Stimulated activated CD8-positive, alpha-beta memory T cell treated with anti-CD3 and anti-CD28 coated beads, Interleukin-12 subunit alpha, Interleukin-12 subunit beta, amount 100 ng/mL, for 4 hours (primary cell): ENCODE results near the gene TAF5.
"Not testable (repeated sequence)": the region's sequence is repeated elsewhere in the genome, so short reads cannot be mapped to it uniquely, and the experiment has no call there.

Experiments
- DNase-seq: peaks from one replicate; pipeline ENCODE4 v3.0.0-alpha.2; 2020; ENCODE audit warnings: low read depth

The TAF5 gene

DNA sequence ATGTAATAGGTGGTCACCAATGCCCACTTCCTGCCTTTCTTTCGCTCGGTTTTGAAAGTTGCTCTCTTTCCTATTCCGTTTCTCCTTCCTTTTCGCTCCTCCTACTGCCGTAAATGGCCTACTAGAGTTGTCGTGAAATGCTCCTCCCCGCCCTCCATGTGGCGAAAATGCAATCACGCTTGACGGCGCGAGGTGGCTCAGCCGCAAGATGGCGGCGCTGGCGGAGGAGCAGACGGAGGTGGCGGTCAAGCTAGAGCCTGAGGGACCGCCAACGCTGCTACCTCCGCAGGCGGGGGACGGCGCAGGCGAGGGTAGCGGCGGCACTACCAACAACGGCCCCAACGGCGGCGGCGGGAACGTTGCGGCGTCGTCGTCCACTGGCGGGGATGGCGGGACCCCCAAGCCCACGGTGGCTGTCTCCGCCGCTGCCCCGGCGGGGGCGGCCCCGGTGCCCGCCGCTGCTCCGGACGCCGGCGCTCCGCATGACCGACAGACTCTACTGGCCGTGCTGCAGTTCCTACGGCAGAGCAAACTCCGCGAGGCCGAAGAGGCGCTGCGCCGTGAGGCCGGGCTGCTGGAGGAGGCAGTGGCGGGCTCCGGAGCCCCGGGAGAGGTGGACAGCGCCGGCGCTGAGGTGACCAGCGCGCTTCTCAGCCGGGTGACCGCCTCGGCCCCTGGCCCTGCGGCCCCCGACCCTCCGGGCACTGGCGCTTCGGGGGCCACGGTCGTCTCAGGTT, at the start of gene TAF5:
Gene TAF5, plus strand, starts transcription at position 195 of the 737 bp plus-strand sequence. Its CDS starts 14 bp downstream, at position 209.
- peak; percentile 79 for DNase-seq

DNA sequence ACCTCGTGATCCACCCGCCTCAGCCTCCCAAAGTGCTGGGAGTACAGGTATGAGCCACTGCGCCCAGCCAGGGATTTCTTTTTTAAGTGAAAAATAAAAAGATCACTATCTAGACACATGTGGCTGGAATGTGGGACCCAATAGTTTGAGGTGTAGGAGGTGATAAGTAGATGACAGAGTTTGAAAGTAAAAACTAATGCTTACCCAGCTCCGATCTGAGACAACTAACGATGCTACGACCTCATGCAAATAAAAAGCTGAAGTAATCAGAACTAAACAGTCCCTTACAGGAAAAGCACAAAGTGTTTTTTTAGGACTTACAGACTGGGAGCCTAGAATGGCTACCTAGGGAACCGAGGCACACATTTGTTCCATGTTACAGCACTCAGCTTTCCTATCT, 39.9 kb upstream of the TAF5 start:
- DNase-seq: no peak

DNA sequence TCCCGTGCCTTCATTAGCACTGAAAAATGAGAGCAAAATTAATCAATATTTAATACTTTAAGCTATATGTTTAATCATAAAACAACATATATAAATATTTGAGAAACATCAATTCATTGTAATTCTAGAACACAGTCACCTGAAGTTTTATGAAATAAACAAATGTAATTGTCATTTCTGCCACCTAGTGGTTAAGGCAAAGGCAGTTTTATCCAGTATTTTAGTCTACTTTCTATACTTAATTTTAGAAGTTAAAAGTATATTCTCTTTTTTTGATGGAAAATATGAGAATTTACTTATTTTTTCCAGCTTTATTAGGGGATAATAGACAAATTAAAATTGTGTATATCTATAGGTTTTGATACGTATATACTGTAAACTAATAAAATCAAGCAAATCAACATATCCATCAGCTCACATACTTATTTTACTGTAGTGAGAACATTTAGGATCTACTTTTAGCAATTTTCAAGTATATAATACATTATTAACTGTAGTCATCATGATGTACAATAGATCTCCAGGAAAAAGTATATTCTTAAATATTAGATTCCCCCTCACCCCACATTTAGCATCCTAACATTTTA, 33.7 kb upstream of the TAF5 start:
- no peak for DNase-seq

- no peak for DNase-seq
Observed at GRCh38 chr10:103334567-103334966, 33.2 kb upstream of the TAF5 start.

DNA sequence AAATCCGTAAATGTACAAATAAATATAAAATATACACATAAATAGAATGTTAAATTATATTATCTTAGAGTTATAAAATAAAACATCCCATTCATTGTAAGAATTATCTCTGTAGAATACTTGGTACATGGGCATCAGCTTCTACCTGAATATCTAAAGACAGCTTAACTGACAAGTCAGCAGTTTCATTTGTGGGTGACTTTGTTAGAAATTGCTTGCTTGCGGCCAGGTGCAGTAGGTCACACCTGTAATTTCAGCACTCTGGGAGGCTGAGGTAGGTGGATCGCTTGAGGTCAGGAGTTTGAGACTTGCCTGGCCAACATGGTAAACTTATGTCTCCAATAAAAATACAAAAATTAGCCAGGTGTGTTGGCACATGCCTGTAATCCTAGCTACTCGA, 31.4 kb upstream of the TAF5 start:
- DNase-seq: no peak

DNA sequence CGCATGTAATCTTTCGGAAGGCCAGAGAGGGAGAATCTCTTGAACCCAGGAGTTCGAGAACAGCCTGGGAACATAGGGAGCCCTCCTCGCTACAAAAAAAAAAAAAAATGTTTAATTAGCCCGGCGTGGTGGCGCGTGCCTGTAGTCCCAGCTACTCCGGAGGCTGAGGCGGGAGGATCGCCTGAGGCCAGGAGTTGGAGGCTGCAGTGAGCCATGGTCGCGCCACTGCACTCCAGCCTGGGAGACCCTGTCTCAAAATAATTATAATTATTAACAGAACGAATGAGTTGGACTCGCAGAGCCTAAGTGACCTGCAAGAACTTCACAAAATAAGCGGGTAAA, 17.6 kb upstream of the TAF5 start:
- DNase-seq: no peak

- peak; percentile 62 for DNase-seq
Observed at GRCh38 chr10:103350517-103351260, 17.1 kb upstream of the TAF5 start, which contains the start of gene PCGF6. Gene PCGF6, minus strand, starts transcription at chr10:103351140. Its CDS starts 74 bp downstream, at chr10:103351066.

DNA sequence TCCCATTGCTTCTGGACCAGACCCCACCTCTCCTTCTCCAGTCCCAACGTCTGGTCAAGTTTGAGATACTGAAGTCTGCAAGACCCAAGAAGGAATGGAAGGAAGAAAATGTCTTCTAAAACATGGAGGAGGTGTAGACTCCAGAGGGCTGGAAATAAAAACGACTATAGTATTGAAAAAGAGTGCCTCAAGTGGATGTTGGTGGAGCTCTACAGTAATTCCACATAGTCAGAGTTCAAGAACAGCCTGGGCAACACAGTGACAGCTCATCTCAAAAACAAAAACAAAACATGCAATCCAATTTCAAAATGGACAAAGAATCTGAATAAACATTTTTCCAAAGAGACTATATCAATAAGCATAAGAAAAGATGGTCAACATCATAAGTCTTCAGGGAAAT, 14.5 kb upstream of the TAF5 start:
- DNase-seq: no peak

- DNase-seq: not testable (repeated sequence)
Observed at GRCh38 chr10:103354567-103354966, 13.2 kb upstream of the TAF5 start.

- no peak for DNase-seq
Observed at GRCh38 chr10:103355906-103356599, 11.7 kb upstream of the TAF5 start.

DNA sequence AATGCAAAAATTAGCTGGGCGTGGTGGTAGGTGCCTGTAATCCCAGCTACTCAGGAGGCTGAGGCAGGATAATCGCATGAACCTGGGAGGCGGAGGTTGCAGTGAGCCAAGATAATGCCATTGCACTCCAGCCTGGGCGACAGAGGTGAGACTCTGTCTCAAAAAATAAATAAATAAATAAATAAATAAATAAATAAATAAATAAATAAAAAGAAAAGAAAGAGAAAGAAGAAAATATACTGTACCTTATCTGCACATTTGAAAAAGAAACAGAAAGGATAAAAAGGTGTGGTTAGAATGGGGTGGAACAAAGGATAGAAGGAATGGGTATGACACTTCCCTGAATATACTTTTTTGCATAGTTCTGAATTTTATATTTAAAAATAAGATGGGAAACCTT, 8.3 kb upstream of the TAF5 start:
- DNase-seq: not testable (repeated sequence)

DNA sequence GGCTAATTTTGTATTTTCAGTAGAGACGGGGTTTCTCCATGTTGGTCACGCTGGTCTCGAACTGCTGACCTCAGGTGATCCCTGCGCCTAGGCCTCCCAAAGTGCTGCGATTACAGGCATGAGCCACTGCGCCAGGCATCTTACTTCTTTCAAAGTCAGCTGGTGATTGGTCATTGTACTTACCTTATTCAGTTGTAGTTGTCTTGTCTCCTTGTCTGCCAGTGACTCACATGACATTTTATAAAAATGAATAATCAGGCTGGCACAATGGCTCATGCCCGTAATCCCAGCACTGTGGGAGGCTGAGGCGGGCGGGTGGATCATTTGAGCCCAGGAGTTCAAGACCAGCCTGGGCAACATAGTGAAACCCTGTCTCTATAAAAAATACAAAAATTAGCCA, 7.0 kb upstream of the TAF5 start:
- not testable (repeated sequence) for DNase-seq

DNA sequence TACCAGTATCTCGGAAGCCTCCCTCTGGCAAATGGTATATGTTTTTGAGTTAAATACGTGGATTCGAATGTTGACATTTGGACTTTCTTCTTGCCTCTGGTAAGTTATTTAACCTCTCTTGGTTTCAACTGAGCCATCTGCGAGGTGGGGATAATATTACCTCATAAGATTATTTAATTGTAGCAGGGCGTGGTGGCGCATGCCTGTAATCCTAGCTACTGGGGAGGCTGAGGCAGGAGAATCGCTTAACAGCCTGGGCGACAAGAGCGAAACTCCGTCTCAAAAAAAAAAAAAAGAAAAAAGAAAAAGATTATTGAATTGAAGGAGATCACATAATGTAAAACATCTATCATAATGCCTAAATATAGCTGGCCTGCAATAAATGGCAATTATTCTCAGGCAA, 396 bp upstream of the TAF5 start:
- DNase-seq: no peak

GRCh38 chr10:103373544-103373943, 5.8 kb downstream of the TAF5 start:
- no peak for DNase-seq

DNA sequence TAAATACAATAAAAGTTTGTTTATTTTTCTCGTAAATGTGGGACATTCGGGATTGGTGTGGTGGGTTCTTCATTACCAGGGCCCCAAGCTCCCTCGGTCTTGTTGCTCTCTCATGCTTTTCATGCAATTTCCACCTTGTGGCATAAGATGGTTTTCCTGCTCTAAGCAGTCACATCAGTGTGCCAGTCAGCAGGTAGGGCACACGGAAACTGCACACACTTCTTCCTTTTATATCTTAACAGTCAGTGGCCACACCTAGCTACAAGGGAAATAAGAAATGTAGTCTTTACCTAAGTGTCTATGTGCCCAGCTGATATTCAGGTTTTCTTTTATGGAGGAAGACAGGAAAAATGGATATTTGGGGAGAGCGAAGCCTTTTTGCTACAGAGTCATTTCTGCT, 6.5 kb downstream of the TAF5 start:
- DNase-seq: no peak

DNA sequence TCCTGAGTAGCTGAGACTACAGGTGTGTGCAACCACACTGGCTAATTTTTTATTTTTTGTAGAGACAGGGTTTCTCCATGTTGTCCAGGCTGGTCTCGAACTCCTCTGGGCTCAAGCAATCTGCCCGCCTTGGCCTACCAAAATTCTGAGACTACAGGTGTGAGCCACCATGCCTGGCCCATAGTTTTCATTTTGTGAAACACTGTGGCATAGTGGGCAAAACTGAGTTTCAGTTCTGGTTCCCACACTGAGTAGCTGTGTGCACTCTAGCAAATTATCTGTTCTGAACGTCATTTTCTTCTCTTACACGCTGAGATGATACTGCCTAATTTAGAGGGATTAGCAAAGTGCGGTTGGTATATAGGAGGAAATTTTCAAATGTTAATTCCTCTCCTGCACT, 15.0 kb downstream of the TAF5 start:
- no peak for DNase-seq

GRCh38 chr10:103394180-103394579, 26.4 kb downstream of the TAF5 start:
- DNase-seq: no peak

DNA sequence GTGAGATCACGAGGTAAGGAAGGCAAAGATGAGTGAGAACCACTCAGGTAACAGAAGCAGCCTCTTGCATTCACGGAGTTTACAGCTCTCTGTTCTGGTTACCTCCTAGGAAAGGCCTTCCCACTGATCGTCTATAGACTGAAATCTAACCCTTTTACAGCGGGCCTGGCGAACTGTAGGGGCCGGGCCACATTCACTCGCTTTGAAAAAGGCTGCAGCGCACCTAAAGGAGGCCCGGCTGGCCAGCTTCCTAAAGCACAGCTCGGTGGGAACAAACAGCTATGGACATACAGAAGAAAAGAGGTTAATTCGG, 27.9 kb downstream of the TAF5 start:
- no peak for DNase-seq

DNA sequence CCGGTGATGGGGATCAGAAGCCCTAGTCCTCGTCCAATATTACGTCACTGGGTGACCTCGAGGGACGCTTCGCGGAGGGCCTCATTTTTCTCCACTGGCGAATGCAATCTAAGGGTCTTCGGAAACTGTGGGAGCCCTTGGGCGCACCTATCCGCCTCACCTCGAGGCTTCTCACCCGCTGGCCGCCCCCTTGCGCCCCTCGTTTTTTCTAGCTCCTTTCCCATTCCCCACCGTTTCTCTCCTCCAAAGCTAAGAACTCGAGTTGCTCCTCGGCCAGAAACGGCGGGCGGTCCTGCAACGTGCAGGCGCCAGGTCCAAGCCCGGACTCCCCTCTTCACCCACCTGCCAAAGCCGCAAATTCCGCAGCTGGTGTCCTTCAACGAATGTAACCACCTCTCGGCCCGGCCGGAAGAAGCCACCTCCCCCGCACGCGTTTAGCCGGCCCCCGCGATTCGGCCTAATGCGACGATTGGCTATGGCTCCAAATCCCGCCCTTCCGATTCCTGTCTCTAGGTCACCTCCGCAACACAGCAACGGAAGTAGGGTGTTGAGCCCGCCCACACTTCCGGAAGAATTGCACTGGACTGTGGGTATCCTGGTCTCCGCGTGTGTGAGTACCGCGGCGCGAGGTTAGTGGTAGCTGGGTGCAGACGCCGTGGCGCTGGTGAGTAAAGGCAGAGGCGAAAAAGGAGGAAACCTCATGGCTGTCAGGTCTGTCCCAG, 28.5 kb downstream of the TAF5 start, which contains the start of the genes ATP5MK and PDCD11:
Gene ATP5MK, minus strand, starts transcription at position 409 of the 722 bp plus-strand sequence. CDS start 4,018 bp downstream, outside the sequence.
Gene PDCD11, plus strand, starts transcription at position 560 of the 722 bp plus-strand sequence. CDS start 1,801 bp downstream, outside the sequence.
- DNase-seq: peak; percentile 86

- no peak for DNase-seq
Observed at GRCh38 chr10:103396789-103397087, 29.0 kb downstream of the TAF5 start.

GRCh38 chr10:103397191-103397825, 29.5 kb downstream of the TAF5 start:
- DNase-seq: no peak
